LNCAP (cell line): ENCODE results near the gene ZSCAN32.

Experiments used
- CTCF ChIP-seq: fragments of 450-650 bp; IDR thresholded peaks from 2 replicates; pipeline ENCODE4 v1.5.1; 2017; ENCODE audit warnings: mild to moderate bottlenecking

ZSCAN32 gene

GRCh38 chr16:3375680-3376079, 25.1 kb downstream of the ZSCAN32 start:
- no peak for TF ChIP-seq CTCF

- no peak for TF ChIP-seq CTCF
These were observed 31.7 kb downstream of the ZSCAN32 start for GRCh38 chr16:3369073-3369472.

GRCh38 chr16:3364774-3365427, 35.9 kb downstream of the ZSCAN32 start:
- TF ChIP-seq CTCF: no peak

GRCh38 chr16:3363793-3364192, 37.0 kb downstream of the ZSCAN32 start:
- no peak for TF ChIP-seq CTCF

GRCh38 chr16:3362931-3363330, 37.9 kb downstream of the ZSCAN32 start:
- TF ChIP-seq CTCF: no peak

GRCh38 chr16:3358871-3359270, 41.9 kb downstream of the ZSCAN32 start:
- TF ChIP-seq CTCF: no peak

GRCh38 chr16:3356118-3356517, 44.7 kb downstream of the ZSCAN32 start:
- no peak for TF ChIP-seq CTCF

- TF ChIP-seq CTCF: no peak
These were observed 45.2 kb downstream of the ZSCAN32 start, which contains the start of gene OR2C1 for GRCh38 chr16:3355589-3355988. Gene OR2C1, plus strand, starts transcription at chr16:3355889. Its CDS starts 52 bp downstream, at chr16:3355941.
